Kasumi-1 (cell line): ENCODE measurements around the gene HOXB5.

Experiments
- DNase-seq, 2 experiments: peaks; one replicate each; lab custom pipeline; 2025; lab: John Stamatoyannopoulos, UW

The HOXB5 gene

GRCh38 chr17:48559122-48559839 is 34.3 kb downstream of the HOXB5 start:
- no peak for DNase-seq

- DNase-seq: no peak
These were observed 34.8 kb downstream of the HOXB5 start for GRCh38 chr17:48558831-48559121.

GRCh38 chr17:48558057-48558830 is 35.3 kb downstream of the HOXB5 start:
- no peak for DNase-seq

- DNase-seq: no peak
These were observed 36.8 kb downstream of the HOXB5 start for GRCh38 chr17:48556576-48557401.

- DNase-seq: no peak
These were observed 37.4 kb downstream of the HOXB5 start for GRCh38 chr17:48556229-48556575.

GRCh38 chr17:48555258-48556228 is 38.0 kb downstream of the HOXB5 start:
- no peak for DNase-seq

GRCh38 chr17:48554412-48555257 is 38.9 kb downstream of the HOXB5 start:
- no peak for DNase-seq

- DNase-seq: no peak
These were observed 39.8 kb downstream of the HOXB5 start for GRCh38 chr17:48553826-48554225.

- no peak for DNase-seq
These were observed 40.4 kb downstream of the HOXB5 start for GRCh38 chr17:48553190-48553547.

- DNase-seq: no peak
These were observed 41.0 kb downstream of the HOXB5 start for GRCh38 chr17:48552466-48553189.

- no peak for DNase-seq
These were observed 41.7 kb downstream of the HOXB5 start for GRCh38 chr17:48551596-48552465.

- DNase-seq: no peak
These were observed 42.4 kb downstream of the HOXB5 start for GRCh38 chr17:48551214-48551555.

- no peak for DNase-seq
These were observed 42.9 kb downstream of the HOXB5 start for GRCh38 chr17:48550502-48551213.

GRCh38 chr17:48549914-48550501 is 43.6 kb downstream of the HOXB5 start:
- no peak for DNase-seq

GRCh38 chr17:48549281-48549630 is 44.3 kb downstream of the HOXB5 start:
- DNase-seq: no peak

GRCh38 chr17:48548523-48549280 is 44.9 kb downstream of the HOXB5 start:
- DNase-seq: no peak

GRCh38 chr17:48547808-48548522 is 45.6 kb downstream of the HOXB5 start:
- no peak for DNase-seq
